Measurements from ENCODE around the gene STK31.
A peak's percentile ranks its signal among the peaks of the same experiment; 100 is the strongest.
"Not testable (repeated sequence)": the region's sequence is repeated elsewhere in the genome, so short reads cannot be mapped to it uniquely, and the experiment has no call there.

STK31 gene

DNA sequence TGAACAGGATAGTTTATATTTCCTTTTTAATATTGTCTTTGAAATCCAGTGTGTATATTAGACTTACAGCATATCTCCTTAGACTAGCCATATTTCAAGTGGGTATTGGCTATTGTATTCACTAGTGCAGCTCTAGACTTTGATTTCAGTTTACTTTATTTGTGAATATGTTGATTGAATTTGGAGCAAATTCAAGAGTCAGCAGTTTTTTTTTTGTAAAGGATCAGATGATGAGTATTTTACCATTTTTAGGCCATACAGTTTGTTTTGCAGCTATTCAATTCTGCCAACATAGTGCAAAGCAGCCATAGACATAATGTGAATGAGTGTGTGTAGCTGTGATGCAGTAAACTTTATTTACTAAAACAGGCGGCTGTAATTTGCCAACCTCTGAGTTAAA is 4.6 kb downstream of the STK31 start:
- DNase-seq, result no peak

DNA sequence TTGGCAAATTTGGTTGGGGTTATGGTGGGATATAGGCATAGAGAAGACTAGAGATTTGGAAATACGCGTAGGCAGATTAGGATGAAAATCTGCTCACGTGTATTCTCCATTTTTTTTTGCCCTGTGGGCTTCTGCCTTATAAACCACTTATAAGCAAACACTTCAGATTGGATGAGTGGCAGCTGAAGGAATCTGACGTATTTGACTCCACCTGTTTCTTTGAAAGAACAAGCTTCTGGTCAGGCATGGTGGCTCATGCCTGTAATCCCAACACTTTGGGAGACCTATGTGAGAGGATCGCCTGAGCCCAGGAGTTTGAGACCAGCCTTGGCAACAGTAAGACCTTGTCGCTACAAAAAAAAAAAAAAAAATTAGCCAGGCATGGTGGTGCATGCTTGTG is 5.1 kb downstream of the STK31 start:
- DNase-seq, result no peak

DNA sequence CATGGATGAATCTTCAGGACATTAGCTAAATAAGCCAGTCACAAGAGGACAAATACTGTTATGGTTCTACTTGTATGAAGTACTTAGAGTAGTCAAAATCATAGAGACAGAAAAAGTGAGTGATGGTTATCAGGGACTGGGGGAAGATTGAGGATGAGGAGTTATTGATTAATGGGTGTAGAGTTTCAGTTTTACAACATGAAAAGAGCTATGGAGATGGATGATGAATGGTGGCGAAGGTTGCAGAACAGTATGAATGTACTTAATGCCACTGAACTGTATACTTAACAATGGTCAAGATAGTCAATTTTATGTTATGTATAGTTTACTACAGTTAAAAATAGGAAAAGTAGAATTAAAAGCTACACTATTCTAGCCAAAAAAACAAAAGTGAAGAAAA is 7.8 kb downstream of the STK31 start:
- DNase-seq, result no peak

DNA sequence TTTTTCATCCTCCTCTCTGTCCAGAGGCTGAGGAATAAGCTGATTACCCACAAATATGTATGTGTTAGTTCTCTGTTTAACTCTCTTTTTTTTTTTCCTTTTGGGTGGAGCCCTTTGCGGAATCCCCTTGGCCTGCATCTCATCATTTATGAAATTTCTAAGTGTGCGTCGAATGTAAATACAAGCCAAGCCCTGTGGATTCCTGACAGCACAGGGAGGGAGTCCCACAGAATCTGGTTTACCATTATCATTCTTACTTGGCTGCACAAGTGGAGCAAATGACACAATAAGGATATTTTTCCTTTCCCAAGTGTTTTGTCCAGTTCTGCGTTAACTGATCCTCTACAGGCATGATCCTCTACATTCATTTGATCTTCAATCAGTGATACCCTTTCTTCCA is 11.4 kb downstream of the STK31 start:
- DNase-seq, result no peak

DNA sequence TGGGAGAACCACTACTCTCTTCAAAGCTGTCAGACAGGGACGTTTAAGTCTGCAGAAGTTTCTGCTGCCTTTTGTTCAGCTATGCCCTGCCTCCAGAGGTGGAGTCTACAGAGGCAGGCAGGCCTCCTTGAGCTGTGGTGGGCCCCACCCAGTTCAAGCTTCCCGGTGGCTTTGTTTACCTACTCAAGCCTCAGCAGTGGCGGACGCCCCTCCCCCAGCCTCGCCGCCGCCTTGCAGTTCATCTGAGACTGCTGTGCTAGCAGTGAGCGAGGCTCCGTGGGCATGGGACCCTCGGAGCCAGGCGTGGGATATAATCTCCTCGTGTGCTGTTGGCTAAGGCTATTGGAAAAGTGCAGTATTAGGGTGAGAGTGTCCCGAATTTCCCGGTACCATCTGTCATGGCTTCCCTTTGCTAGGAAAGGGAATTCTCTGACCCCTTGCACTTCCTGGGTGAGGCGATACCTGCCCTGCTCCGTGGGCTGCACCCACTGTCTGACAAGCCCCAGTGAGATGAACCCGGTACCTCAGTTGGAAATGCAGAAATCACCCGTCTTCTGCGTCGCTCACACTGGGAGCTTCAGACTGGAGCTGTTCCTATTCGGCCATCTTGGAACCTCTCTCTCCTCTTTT is 12.7 kb downstream of the STK31 start:
- not testable (repeated sequence) for DNase-seq

DNA sequence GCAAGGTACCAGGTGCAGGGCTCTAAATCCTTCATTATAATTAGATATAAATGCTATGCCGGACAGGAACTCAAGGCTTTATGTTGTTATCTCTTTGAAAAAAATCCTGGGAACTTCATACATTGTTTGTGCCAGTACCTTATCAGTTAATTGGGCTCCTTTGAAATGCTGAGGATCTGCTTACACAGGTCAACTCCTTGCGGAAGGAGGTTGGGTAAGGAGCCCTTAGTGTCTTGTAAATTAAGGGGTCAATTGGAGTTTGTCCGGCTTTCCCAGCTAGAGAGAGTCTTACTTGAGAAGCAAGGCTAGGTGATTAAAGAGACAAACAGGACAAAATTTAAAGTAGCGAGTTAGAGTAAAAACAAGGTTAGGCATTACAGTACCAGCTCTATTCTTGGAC is 14.1 kb downstream of the STK31 start:
- not testable (repeated sequence) for DNase-seq

DNA sequence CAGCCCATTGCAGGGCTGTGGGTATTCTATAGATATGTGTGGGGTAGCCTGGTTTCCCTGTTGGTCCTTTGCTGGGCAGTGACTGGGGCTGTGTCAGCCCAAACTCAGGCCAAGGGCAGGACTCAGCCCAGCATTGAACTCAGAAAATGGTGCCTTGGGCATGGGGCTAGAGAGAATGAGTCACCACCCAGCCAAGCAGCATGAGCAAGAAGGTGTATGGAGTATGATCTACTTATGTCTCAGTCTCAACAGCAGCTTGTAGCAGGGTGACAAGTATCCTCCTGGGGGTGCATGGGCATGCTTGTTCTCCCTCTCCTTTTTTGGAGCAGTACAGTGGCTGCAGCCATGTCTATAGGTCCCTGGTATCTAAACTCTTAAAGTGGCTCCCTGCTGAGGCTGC is 32.0 kb downstream of the STK31 start:
- no peak for DNase-seq

DNA sequence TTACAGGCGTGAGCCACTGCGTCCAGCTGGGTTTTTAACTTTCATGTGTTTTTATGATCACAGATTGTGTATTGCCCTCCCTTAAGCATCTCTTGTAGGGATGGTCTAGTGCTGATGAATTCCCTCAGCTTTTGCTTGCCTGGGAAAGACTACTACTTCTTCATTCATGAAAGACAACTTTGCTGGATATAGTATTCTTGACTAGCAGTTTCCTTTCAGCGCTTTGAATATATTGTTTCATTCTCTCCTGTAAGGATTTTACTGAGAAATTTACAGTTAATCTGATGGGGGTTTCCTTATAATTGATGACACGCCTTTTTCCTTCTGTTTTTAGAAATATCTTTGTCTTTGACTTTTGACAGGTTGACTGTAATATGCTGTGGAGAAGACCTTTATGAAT is 33.2 kb downstream of the STK31 start:
- no peak for DNase-seq

DNA sequence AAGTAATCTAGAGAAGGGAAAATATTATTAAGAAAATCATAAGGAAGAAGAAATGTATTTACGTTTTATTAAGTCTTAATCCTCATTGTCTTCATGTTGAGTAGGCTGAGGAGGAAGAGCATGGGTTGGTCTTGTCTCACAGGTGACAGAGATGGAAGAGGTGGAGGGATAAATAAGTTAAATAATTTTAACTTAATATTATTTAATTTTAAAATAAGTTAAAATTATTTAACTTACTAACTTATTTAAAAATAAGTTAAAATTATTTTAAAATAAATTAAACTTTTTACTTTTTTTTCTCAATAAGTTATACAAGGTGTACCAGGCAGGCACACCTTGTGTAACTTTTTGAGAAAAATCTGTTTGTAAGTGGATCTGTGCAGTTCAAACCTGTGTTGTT is 36.6 kb downstream of the STK31 start:
- DNase-seq, result no peak

DNA sequence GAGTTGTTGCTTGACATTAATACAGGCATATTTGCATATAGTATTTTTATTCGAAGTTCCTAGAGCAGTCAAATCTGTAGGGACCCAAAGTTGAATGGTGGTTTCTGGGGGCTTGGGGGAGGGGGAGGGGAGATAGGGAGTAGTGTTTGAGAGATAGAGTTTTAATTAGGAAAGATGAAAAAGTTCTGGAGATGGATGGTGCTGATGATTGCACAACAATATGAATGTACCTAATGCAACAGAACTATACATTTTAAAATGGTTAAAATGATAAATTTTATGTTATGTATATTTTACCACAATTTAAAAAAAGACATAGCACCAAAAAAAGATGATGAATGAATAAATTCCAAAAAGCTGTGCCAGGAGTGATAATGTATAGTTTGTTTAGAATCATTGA is 41.8 kb downstream of the STK31 start:
- no peak for DNase-seq

DNA sequence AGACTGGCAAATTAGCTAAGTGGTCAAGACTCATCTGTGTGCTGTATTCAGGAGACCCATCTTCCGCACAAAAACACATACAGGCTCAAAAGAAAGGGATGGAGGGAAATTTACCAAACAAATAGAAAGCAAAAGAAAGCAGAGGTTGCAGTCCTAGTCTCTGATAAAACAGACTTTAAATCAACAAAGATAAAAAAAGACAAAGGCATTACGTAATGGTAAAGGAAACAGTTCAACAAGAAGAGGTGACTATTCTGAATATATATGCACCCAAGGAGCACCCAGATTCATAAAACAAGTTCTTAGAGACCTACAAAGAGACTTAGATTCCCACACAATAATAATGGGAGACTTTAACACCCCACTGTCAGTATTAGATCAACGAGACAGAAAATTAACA is 48.8 kb downstream of the STK31 start:
- DNase-seq, result not testable (repeated sequence)

DNA sequence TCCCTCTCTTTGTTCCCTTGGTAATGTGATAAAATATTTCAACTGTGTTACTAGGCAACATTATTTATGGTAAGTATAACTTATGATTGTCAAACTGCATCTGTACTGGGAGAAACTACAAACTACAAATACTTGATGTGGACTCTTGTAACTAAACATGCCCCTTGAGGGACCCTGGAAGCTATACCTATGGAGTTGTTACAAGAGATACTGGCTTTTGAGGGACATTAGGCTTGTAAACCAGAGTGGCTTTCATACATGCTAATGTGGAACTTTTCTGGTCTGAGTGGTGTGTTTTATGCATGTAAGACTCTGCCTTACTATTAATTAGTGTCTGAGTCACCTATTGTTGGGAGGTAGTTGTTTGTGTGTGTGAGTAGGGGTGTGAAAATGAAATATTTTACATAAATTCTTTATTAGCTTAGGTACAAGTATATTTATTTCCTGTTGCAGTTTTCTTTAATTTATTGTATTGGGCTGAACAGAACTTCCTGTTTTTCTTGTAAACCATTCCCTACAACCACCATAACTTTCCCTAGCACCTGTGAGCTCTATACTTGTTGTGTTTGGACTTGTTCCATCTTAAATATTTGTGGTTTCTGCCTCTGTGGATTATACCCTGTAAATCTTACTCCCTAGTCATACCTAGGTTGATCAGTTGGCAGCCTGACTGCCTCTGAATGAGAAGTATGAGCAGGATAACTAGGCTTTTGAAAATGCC is 49.8 kb downstream of the STK31 start:
- no peak for DNase-seq

DNA sequence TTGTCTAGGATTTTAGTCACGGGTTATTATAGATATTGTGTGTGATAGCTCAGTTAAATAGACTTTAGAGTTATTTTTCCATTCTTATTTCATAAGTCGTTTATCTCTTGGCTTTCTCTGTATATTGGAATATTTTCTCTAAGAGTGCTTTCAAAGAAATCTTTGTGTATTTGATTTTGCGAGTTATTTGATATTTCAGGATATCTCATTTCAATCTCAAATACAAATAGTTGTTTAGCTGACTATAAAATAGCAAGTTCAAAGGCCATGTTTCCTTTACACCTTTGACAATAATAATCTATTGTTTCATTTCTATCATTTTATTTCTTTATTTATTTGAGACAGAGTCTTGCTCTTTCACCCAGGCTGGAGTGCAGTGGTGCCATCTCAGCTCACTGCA is 55.9 kb downstream of the STK31 start:
- DNase-seq, result no peak

DNA sequence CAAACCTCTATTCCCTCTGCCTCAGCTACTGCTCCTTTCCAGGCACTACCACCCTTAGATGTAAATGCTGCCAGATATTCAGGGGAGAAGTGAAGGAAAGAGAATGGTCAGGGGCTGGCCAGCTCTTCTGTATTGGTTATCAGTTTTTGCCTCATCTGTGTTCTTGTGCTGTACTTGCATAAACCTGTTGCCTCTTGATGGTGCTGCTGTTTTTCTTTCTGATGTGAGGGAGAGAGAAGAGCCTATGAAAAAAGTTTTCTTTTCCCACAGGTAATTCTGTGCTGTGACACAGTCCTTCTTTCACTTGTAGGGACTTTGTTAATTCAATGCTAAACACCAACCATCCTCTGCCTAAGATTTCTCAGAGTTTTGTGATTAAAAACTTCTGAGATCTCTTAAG is 57.5 kb downstream of the STK31 start:
- DNase-seq, result no peak

DNA sequence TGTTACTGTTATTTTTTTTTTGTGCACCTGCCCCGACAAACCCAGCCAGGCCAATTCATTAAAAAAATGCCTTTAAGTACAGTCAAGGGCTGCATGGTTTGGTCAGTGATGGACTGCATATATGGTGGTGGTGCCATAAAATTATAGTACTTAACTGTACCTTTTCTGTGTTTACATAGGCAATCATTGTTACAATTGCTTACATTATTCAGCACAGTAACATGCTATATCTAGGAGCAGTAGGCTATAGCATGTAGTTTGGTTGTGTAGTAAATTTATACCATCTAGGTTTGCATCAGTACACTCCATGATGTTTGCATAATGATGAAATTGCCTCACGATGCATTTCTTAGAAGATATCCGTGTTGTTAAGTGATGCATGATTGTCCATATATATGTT is 58.0 kb downstream of the STK31 start:
- DNase-seq, result no peak

DNA sequence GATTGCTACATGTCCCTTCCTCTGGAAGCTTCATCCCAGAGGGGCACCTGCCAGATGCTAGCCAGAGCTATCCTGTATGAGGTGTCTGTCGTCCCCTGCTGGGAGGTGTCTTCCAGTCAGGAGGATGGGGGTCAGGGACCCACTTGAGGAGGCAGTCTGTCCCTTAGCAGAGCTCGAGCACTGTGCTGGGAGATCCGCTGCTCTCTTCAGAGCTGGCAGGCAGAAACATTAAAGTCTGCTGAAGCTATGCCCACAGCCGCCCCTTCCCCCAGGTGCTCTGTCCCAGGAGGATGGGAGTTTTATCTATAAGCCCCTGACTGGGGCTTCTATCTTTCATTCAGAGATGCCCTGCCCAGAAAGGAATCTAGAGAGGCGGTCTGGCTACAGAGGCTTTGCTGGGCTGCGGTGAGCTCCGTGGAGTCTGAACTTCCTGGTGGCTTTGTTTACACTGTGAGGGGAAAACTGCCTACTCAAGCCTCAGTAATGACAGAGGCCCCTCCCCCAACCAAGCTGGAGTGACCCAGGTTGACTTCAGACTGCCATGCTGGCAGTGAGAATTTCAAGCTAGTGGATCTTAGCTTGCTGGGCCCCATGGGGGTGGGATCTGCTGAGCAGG is 69.3 kb downstream of the STK31 start:
- not testable (repeated sequence) for DNase-seq

DNA sequence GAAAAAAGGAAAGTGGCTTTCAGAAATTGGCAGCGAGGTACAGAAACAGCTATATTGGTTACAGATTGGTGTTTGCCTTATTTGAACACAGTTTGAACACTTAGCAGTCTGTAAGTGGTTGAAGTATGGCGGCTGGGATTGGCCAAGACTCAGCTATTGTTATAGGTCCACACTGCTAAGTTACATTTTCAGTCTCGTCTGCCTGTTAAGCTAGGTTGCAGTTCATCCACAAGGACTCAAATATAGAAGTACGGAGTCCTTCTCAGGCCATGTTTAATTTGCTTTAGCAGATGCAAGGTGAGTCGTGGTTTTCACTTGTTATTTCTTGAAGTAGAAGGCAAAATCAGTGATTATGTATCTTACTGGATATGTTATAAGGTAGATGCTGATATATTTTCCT is 73.1 kb downstream of the STK31 start:
- no peak for DNase-seq

DNA sequence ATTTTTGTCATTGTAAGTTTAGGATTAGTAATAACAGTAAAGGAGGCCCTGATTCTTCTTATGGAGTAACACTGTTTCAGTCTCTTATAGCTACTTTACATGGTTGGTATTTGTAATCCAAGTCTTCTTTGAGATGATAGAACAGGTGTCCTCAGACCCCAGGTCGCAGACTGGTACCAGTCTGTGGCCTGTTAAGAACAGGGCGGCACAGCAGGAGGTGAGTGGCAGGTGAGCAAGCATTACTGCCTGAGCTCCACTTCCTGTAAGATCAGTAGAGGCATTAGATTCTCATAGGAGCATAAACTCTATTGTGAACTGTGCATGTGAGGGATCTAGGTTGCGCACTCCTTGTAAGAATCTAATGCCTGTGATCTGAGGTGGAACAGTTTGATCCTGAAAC is 77.3 kb downstream of the STK31 start:
- peak; percentile 47 for DNase-seq

DNA sequence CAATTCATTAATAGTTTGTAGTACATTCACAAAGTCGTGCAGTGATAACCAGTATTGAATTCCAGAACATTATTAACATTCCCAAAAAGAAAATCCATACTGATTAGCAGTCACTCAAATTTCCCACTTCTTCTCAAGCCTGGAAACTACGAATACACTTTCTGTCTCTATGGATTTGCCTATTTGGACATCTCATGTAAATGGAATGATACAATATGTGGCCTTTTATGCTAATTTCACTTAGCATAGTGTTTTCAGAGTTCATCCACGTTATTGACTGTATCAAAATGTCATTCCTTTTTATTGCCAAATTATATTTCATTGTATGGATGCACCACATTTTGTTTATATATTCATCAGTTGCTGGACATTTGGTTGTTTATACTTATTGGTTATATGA is 78.8 kb downstream of the STK31 start:
- DNase-seq, result no peak

DNA sequence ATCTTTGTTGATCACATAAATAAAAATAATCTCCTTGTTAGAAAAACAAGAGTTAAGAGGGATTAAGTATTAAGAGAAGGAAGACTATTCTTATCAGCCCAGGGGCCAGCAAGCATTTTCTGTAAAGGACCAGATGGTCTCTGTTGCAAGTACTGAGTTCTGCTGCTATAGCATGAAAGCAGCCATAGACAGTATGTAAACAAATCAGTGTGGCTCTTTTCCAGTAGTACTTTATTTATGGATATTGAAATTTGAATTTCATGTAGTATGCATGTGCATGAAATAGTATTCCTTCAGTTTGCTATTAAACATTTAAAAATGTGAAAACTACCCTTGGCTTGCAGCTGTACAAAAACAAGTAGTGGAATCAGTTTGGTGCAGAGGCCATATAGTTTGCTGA is 81.7 kb downstream of the STK31 start:
- DNase-seq, result no peak

DNA sequence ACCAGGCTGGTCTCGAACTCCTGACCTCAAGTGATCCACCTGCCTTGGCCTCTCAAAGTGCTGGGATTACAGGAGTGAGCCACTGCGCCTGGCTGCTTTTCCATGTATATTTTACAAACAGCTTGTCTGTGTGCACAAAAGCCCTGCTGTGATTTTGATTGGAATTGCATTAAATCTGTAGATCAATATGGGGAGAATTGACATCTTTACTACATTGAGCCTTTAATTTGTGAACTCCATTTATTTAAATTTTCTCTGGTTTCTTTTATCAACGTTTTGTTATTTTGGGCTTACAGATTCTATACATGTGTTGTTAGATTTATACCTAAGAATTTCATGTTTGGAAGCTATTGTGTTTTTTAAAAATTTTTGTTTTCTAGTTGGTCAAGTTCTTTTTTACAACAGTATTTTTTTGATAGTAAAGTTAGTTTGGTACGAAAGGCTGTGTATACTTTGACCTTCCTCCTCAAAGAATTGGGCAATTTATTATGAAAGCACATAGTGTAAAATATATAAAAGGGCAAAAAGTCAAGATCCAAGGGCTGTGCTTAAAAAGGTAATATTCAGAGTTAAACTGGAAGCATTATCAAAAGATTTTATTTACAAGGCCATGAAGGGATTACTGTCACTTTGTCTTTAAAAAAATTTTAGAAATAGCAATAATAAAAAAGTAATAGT is 92.8 kb downstream of the STK31 start:
- no peak for DNase-seq

DNA sequence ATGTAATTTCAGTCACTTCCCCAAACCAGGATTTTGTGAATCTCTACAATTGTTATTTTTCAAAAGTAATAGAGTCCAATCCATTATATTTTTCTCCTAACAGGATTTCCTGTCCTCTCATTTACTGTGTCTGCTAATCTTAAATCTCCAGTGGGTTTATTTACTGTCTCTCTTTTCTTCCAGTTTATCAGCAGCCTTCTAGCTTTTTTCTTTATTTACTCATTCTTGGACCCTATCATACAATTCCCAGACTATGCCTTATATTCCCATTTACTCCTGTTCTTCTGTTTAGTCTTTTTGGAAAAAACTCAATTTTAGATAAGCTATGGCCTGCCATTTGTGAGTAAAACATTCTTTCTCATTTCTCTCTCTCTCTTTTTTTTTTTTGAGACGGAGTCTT is 94.7 kb downstream of the STK31 start:
- DNase-seq, result no peak

DNA sequence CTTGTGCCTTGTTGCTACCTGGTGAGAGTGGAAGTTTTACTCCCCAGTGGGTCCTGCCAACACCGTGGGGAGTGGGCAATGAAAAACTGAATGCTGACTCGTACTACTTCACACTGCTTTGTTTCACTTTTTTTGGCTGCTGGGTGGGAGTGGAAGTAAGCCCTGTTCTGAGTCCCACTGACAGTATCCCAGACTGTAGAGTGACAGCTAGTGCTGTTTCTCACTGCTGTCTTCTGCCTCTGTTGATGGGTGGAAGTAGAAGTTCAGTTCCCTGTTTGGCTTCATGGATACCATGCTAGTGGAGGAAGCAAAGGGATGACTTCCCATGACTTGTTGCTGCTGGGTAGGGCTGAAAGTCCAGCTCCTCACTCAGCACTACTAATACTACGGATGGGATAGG is 98.4 kb downstream of the STK31 start:
- DNase-seq, result no peak

DNA sequence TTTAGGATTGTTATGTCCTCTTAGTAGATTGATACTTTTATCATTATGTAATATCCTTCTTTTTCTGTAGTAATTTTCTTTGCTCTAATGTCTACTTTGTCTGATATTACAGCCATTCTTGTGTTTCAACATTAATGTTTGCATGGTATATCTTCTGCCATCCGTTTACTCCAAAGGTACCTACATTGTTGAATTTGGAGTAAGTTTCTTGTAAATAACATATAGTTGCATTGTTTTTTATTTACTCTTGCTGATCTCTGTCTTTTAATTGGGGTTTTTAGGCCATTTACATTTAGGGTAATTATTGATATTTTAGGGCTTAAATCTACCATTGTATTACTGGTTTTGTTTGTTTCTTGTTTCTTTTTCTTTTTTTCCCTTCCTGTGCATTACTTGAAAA is 100.1 kb downstream of the STK31 start:
- no peak for DNase-seq

Measured in islet precursor cell (in vitro differentiated cells).